PFSK-1 (cell line): ENCODE results near the gene PTPN23.

Source experiments
- FOXP2 ChIP-seq: optimal IDR thresholded peaks from 2 replicates; pipeline ENCODE3; 2011; ENCODE audit warnings: borderline replicate concordance, control low read depth, inconsistent platforms; ENCODE audit not compliant: insufficient read depth; ENCODE audit errors: extremely low read length, extremely low read depth
- SIN3A ChIP-seq: IDR thresholded peaks from 2 replicates; pipeline ENCODE4 v1.6.1; 2012; ENCODE audit warnings: mild to moderate bottlenecking, low read length, moderate library complexity, borderline replicate concordance; ENCODE audit not compliant: insufficient read depth
- TAF1 ChIP-seq: IDR thresholded peaks from 2 replicates; pipeline ENCODE4 v1.6.1; 2012; ENCODE audit warnings: low read length, control low read depth, borderline replicate concordance; ENCODE audit not compliant: insufficient read depth

DNA sequence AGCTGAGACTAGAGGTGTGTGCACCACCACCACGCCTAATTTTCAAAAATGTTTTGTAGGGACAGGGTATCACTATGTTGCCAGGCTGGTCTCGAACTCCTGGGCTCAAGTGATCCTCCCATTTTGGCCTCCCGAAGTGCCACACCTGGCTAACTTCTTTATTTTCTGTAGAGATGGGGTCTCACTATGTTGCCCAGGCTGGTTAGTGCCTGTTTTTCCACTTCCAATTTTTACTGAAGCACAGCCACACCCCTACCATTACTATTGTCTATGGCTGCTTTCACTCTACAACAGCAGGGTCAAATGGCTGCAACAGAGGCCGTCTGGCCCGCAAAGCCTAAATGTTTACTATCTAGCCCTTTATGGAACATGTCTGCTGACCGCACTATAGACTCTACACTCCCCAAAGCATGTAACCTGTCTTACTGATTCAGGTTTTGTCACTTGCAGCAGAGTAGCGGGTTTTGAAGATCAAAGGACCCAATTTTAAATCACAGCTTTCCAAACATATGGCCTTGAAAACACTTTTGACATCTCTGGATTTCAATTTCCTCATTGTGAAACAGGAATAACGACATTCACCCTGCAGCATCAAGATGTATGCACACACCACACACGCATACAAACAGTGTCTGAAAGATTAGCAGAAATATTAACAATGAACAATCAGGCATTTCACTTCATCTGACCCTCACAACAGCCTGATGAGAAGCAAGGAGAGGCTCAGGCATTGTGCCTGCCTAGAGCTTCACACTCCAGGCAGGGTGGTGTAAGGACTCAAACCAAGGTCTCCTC, 48.9 kb downstream of the PTPN23 start:
- TF ChIP-seq TAF1, result no peak
- no peak for TF ChIP-seq SIN3A
- no peak for TF ChIP-seq FOXP2
